GM18909 (cell line): ENCODE data around the gene OXSR1.
"Not testable (repeated sequence)": the region's sequence is repeated elsewhere in the genome, so short reads cannot be mapped to it uniquely, and the experiment has no call there.

Source experiments
- ATAC-seq: cut with Tn5 transposase; IDR thresholded peaks from one replicate; pipeline ENCODE4 v1.9.1; 2021; ENCODE audit warnings: mild to moderate bottlenecking; ENCODE audit not compliant: unreplicated experiment, poor library complexity

Gene OXSR1

GRCh38 chr3:38264779-38265178, 99.4 kb downstream of the OXSR1 start:
- no peak for ATAC-seq

GRCh38 chr3:38265604-38266307, 100.4 kb downstream of the OXSR1 start, which contains the start of gene SLC22A13:
SLC22A13 (plus strand) TSS chr3:38265812; CDS start chr3:38265861, 49 bp downstream.
- ATAC-seq, result no peak

GRCh38 chr3:38266810-38267209, 101.5 kb downstream of the OXSR1 start:
- no peak for ATAC-seq

DNA sequence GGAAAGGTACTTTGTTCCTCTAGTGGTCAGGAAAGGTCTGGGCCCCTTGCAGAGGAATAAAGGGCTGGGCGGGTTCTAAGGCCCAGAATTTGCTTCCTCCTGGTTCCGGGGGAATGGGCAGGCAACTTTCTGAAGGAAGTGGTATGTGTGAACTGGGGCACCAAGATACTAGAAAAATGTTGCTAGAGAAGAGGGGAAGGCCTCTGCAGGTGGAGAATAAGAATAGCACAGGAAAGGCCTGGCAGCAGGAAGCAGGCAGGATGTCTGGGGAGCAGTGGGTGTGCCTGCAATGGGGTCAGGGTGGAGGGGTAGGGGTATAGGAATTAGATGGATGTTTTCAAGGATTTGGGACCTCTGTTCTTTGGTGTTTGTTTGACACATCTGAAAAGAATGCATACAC, 102.3 kb downstream of the OXSR1 start:
- ATAC-seq, result no peak

- no peak for ATAC-seq
These were observed 102.8 kb downstream of the OXSR1 start for GRCh38 chr3:38268087-38268486.

- ATAC-seq, result no peak
These were observed 103.2 kb downstream of the OXSR1 start for GRCh38 chr3:38268522-38268921.

- no peak for ATAC-seq
These were observed 105.3 kb downstream of the OXSR1 start for GRCh38 chr3:38270606-38271005.

GRCh38 chr3:38271553-38271952, 106.2 kb downstream of the OXSR1 start:
- ATAC-seq, result no peak

- no peak for ATAC-seq
These were observed 109.7 kb downstream of the OXSR1 start for GRCh38 chr3:38274864-38275649.

DNA sequence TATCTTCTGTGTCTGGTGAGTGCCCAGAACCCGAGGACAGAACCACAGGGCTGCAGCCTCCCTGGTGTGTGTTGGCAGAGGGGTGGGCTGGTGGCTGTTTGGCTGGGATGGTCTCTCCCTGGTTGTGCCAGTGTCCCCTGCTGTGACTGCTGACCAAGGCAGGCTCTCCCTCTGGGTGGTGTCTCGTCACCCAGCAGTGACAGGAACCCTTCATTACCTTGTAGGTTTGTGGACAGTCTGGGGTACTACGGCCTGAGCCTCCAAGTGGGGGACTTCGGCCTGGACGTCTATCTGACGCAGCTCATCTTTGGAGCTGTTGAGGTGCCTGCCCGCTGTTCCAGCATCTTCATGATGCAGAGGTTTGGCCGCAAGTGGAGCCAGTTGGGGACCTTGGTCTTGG, 110.3 kb downstream of the OXSR1 start:
- ATAC-seq, result no peak

DNA sequence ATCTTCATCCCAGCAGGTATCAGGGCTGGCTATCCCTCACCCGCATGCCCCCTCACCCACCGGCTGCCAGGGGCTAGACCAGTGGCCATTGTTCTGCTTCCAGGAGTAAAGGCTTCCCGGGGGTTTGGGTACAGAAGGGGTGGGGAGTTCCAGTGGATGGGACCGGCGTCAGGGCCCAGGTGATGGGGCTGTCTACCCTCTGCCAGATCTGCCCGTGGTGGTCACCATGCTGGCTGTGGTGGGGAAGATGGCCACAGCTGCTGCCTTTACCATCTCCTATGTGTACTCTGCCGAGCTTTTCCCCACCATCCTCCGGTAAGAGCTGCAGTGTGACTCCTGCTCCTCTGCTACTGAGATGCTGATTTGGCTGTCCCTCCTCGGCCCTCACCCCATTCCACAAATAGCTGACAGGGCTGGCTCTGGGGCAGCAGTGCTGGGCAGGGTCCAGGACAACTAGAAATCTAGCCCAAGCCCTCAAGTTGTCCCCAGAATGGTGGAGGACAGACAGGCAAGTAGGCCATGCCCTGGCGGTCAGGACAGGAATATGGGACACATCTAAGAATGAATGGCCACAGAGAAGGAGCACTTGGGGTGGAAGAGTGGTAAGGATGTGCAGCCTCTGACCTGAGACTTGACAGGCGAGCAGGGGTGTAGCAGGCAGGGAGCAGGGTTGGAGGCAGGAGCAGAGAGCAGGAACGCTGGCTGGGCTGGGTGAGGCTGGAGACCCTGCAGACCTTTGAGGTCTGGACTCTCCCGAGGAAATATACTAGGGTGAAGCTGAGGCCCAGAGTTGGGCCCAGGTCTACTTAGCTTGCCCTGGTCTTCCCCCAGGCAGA, 111.0 kb downstream of the OXSR1 start:
- no peak for ATAC-seq

DNA sequence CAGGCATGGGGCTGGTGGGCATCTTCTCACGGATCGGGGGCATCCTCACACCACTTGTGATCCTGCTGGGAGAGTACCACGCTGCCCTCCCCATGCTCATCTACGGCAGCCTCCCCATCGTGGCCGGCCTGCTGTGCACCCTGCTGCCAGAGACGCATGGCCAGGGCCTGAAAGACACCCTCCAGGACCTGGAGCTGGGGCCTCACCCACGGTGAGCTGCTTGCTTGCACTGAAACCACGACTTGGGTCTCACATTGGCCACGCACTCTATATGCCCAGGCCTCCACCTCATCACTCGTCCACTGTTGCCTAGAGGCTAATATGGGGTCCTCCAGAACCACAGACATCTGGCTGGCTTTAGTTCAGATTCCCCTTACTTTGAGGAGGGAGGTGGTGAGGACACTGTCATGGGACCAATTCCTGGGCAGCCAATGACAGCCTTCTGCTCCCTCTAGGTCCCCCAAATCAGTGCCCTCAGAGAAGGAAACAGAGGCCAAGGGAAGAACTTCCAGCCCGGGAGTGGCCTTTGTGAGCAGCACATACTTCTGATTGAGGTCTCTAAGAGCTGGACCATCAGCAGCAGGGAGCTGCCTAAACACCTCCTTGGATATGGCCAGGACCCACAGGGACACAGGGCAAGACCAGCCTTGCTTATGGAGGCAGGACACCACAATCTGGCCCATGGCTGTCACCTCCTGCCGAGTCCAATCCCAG, 111.7 kb downstream of the OXSR1 start:
- no peak for ATAC-seq

DNA sequence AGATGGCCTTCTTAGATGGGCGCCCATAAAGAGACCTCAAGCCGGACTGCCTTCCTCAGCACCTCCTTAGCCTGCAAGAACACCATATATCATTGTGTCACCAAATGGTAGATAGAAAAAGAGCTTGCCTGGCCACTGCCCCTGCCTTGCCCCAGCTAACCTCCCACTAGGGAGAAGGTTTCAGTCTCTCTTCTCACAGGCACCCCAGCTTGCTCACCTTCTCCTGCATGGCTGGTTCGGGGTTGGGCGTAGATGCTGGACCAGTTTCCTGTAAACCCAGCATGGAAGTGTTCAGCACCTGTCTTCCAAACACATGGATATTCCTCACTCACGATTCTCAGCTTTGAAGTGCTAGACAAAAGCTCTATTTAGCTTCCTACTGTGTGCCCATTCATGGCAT, 113.5 kb downstream of the OXSR1 start:
- no peak for ATAC-seq

DNA sequence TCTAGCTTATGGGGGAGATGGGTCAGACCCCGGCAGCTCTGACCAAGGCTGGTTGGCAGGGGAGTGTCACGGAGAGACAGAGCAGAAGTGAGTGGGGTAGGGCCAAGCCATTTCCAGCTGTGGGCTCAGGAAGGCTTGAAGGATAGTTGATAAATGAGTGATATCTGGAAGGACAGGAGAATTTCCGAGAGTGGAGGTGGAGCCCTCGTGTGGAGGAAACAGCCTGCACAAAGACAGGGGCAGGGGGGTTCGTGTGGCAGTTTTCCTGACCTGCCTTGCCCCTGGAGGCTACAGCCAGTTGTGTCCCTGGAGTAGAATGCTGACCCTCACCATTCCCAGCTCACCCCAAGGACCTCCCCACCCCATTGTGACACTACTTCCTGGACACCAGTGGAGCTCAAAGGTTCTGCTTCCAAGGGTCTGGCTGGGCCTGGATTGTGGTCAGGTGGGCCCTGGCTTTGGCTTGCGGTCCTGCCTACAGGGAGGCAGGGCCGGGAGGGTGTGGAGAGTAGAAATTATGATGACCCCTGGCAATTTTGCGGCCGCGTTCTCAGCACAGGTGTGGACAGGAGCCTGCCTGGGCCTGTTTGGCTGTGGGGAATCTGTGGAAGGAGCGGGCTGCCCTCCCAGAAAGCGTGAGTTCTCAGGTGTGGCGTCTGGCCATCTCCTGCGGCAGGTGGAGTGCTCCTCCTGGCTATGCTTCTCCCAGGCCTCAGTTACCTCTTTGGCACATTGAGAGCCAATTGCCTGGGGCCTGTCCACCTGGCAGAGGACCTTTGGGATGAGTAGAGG, 116.8 kb downstream of the OXSR1 start, which contains the start of gene SLC22A14:
SLC22A14 (plus strand) TSS at position 400 of the 792 bp plus-strand sequence. CDS start 23,733 bp downstream, outside the sequence.
- ATAC-seq, result no peak

DNA sequence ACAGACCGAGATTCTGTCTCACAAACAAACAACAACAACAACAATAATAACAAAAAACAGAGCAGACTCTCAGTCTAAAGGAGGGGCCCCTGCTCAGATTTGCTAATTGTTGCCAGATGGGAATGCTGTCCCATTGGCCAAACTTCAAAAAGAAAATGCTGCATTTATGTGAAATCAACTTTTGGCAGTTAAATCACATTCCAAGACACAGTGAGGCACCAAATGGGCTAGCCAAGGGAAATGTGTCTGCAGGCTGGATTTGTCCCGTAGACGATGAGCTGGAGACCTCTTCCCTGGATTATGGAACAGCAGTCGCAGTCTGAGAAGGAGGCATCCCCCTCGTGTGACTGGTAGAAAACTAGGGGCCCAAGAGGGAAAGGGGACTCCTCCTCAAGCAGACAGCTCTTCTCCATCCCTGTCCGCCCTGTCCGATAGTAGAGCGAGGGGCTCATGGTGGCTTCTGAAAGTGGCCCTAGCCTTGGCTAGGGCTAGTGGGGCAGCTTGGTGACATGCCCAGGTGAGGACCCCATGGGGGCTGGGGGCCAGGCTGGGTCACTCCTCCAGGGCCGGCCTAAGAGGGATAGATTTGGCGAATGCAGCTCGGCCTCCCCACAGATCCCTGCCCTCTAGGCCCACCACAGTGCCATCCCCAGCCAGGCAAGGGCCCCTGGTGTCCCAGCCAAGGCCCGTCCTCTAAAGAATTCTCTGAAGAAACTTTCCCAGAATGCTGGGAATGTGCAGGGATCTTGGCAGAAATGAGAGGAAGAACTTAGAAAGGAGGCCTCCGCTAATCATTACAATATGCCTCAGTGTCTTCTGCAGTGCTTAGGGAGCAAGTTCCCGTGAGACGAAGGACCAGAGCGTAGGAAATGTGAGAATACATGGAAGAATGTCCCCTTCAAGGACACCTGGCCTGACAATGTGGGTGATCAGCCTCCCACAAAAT, 118.7 kb downstream of the OXSR1 start:
- ATAC-seq, result no peak

DNA sequence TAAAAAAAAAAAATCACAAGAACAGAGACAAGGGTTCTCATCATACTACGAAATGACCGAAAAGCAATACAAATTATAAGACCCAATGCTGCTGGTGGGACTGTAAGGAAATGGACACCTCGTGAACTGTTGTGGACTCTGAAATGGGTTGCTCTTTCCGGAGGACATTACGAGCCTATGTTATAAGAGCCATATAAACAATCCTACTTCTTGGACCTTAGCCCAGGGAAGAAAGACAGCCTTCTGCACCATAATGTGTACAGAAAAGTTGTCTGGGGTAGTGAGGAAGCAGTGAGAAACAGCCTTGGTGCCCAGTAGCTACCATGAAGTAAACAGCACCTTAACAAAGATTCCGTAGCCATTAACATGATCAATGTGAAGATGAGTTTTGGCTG, 119.4 kb downstream of the OXSR1 start:
- ATAC-seq, result no peak

- ATAC-seq, result not testable (repeated sequence)
These were observed 124.2 kb downstream of the OXSR1 start for GRCh38 chr3:38289286-38290217.
